Thymus (tissue), 11 donors: ENCODE measurements around the gene TTLL10. TPM values are rescaled to one million over a fixed set of nuclear protein-coding genes. Genes with fewer than 3 reads are reported as not detected.

Experiments
- DNase-seq, 9 donors: peaks; one replicate each; pipeline ENCODE4 v3.0.0-alpha.2; 2013; ENCODE audit warnings: low spot score in 9 of 9, low read depth in 6 of 9, missing footprints in 1 of 9
- H3K27ac ChIP-seq, 2 donors: one replicate each; pipeline ENCODE4 v1.5.1; 2013; ENCODE audit warnings: control low read depth in 1 of 2, low read depth in 1 of 2, low read length in 1 of 2, mild to moderate bottlenecking in 1 of 2, moderate library complexity in 1 of 2
- H3K27me3 ChIP-seq, 2 donors: one replicate each; pipeline ENCODE4 v1.5.1; 2013; ENCODE audit warnings: low read length in 1 of 2; ENCODE audit not compliant: control insufficient read depth in 2 of 2, insufficient read depth in 1 of 2
- H3K36me3 ChIP-seq, 2 donors: one replicate each; pipeline ENCODE4 v1.5.1; 2013; ENCODE audit warnings: low read length in 1 of 2, mild to moderate bottlenecking in 1 of 2, moderate library complexity in 1 of 2; ENCODE audit not compliant: control insufficient read depth in 2 of 2, insufficient read depth in 2 of 2
- H3K4me1 ChIP-seq, 2 donors: one replicate each; pipeline ENCODE4 v1.5.1; 2013; ENCODE audit warnings: low read length in 2 of 2; ENCODE audit not compliant: control insufficient read depth in 2 of 2, insufficient read depth in 2 of 2
- H3K4me3 ChIP-seq, 2 donors: one replicate each; pipeline ENCODE4 v1.5.1; 2013; ENCODE audit warnings: low read length in 2 of 2, control low read depth in 1 of 2, mild to moderate bottlenecking in 1 of 2
- H3K9me3 ChIP-seq, 2 donors: one replicate each; pipeline ENCODE4 v1.5.1; 2013; ENCODE audit warnings: low read length in 1 of 2, mild to moderate bottlenecking in 1 of 2; ENCODE audit not compliant: control insufficient read depth in 2 of 2, insufficient read depth in 1 of 2
- WGBS: extraction: QIAGEN DNeasy Blood & Tissue Kit; methylation state at CpG from one replicate; pipeline ENCODE4 v1.1.7; 2013; 5-methylcytosine and 5-hydroxymethylcytosine counted together
- polyA plus RNA-seq: library from polyadenylated mRNA; stranded (reverse); fragments of 200-250 nt; gene quantifications from one replicate; pipeline ENCODE4 v1.2.3, GENCODE V29; 2013
- total RNA-seq: library from RNA; stranded (reverse); fragments of 120-200 nt; gene quantifications from one replicate; pipeline ENCODE4 v1.2.4, GENCODE V29; 2013
- donor health status: healthy.

Gene TTLL10
- total and polyA plus RNA-seq, 2 donors = 0.14 to 0.27 TPM

GRCh38 chr1:1167841-1168450 lies 5.7 kb upstream of the TTLL10 start:
- H3K4me1 ChIP-seq = peaks cover 17 to 44% of the 10 kb centered on the region in 2 donors

GRCh38 chr1:1168451-1169411 lies 4.9 kb upstream of the TTLL10 start:
- 87% methylated on average over 37 of the region's 37 CpGs for WGBS
- no peak overlapping the region for H3K4me3 ChIP-seq
- no peaks in the 10 kb centered on the region for H3K36me3 ChIP-seq
- DNase-seq = no peak
- H3K27ac ChIP-seq = no peak overlapping the region
- H3K9me3 ChIP-seq = peaks cover 0 to 7% of the 10 kb centered on the region in 2 donors
- peaks cover 0 to 68% of the 10 kb centered on the region in 2 donors for H3K27me3 ChIP-seq
- peaks cover 25 to 52% of the 10 kb centered on the region in 2 donors for H3K4me1 ChIP-seq

More at GRCh38 chr1:1167841-1168450, 5.7 kb upstream of the TTLL10 start:
- H3K9me3 ChIP-seq = peaks cover 0 to 7% of the 10 kb centered on the region in 2 donors
- WGBS = 97% methylated on average over 36 of the region's 36 CpGs
- H3K27me3 ChIP-seq = peaks cover 0 to 66% of the 10 kb centered on the region in 2 donors
- H3K36me3 ChIP-seq = no peaks in the 10 kb centered on the region
- no peak for DNase-seq
- no peak overlapping the region for H3K27ac ChIP-seq
- H3K4me3 ChIP-seq = no peak overlapping the region

GRCh38 chr1:1169429-1170214 lies 4.1 kb upstream of the TTLL10 start:
- H3K4me1 ChIP-seq = peaks cover 29 to 61% of the 10 kb centered on the region in 2 donors
- H3K9me3 ChIP-seq = peaks cover 0 to 9% of the 10 kb centered on the region in 2 donors
- peaks cover 0 to 70% of the 10 kb centered on the region in 2 donors for H3K27me3 ChIP-seq
- H3K4me3 ChIP-seq = no peak overlapping the region
- WGBS = 75% methylated on average over 32 of the region's 32 CpGs
- no peaks in the 10 kb centered on the region for H3K36me3 ChIP-seq
- no peak overlapping the region for H3K27ac ChIP-seq
- DNase-seq = no peak

- Histone ChIP-seq H3K9me3 (peaks cover 0 to 15% of the 10 kb centered on the region in 2 donors), H3K27ac (no peak overlapping the region), H3K4me3 (no peak overlapping the region), H3K36me3 (no peaks in the 10 kb centered on the region), H3K4me1 (peaks cover 29 to 65% of the 10 kb centered on the region in 2 donors), H3K27me3 (peaks cover 0 to 65% of the 10 kb centered on the region in 2 donors)
- 51% methylated on average over 26 of the region's 26 CpGs for WGBS
- DNase-seq = peak in 1 of 9 donors; percentile 27
These were observed 3.2 kb upstream of the TTLL10 start for GRCh38 chr1:1170215-1171091.

- H3K4me3 ChIP-seq = no peak overlapping the region
- no peak for DNase-seq
- H3K9me3 ChIP-seq = peaks cover 0 to 22% of the 10 kb centered on the region in 2 donors
- H3K27me3 ChIP-seq = peaks cover 0 to 59% of the 10 kb centered on the region in 2 donors
- no peaks in the 10 kb centered on the region for H3K36me3 ChIP-seq
- 86% methylated on average over 12 of the region's 12 CpGs for WGBS
- no peak overlapping the region for H3K27ac ChIP-seq
- peaks cover 29 to 68% of the 10 kb centered on the region in 2 donors for H3K4me1 ChIP-seq
These were observed 2.5 kb upstream of the TTLL10 start for GRCh38 chr1:1171161-1171545.

- Histone ChIP-seq H3K9me3 (peaks cover 0 to 28% of the 10 kb centered on the region in 2 donors), H3K36me3 (no peaks in the 10 kb centered on the region), H3K27me3 (peaks cover 0 to 62% of the 10 kb centered on the region in 2 donors), H3K27ac (no peak overlapping the region), H3K4me3 (no peak overlapping the region), H3K4me1 (peaks cover 29 to 65% of the 10 kb centered on the region in 2 donors)
- peak in 2 of 9 donors; percentile 22 to 65 for DNase-seq
- 39% methylated on average over 33 of the region's 33 CpGs for WGBS
These were observed 1.9 kb upstream of the TTLL10 start for GRCh38 chr1:1171546-1172340.

GRCh38 chr1:1173061-1173792 lies 453 bp upstream of the TTLL10 start:
- Histone ChIP-seq H3K27me3 (peaks cover 0 to 64% of the 10 kb centered on the region in 2 donors), H3K27ac (no peak overlapping the region), H3K36me3 (no peaks in the 10 kb centered on the region), H3K4me1 (peaks cover 29 to 65% of the 10 kb centered on the region in 2 donors), H3K9me3 (peaks cover 0 to 30% of the 10 kb centered on the region in 2 donors), H3K4me3 (no peak overlapping the region)
- DNase-seq = peak in 1 of 9 donors; percentile 18
- 64% methylated on average over 32 of the region's 32 CpGs for WGBS
